ENCODE results near the gene HNRNPH1.
"Not testable (repeated sequence)": the region's sequence is repeated elsewhere in the genome, so short reads cannot be mapped to it uniquely, and the experiment has no call there.

GRCh38 chr5:179641745-179642144 is 18.3 kb upstream of the HNRNPH1 start:
- not testable (repeated sequence) for TF ChIP-seq POLR2AphosphoS5, POLR2A (IDR thresholded peaks at IDR 0.05; ENCODE audit: low read depth, low read length)
